Activated CD4-positive, alpha-beta memory T cell treated with anti-CD3 and anti-CD28 coated beads, Interleukin-2, amount 10 ng/mL, durations not matched to agents 7 days and 5 days (primary cell): ENCODE measurements around the gene CADM1. TPM values are rescaled to one million over a fixed set of nuclear protein-coding genes. Genes with fewer than 3 reads are reported as not detected.

Source experiments
- CTCF ChIA-PET: fragments of 350-600 bp; sonication (Branson Sonifier 250); formaldehyde crosslinking; loops from one replicate; lab custom pipeline; 2021; ENCODE audit warnings: antibody characterized with exemption, inconsistent platforms; lab: Charles Lee
- POLR2A ChIA-PET: fragments of 350-600 bp; sonication (Branson Sonifier 250); formaldehyde crosslinking; loops from one replicate; lab custom pipeline; 2021; ENCODE audit warnings: antibody characterized with exemption; lab: Charles Lee
- DNase-seq: peaks from one replicate; pipeline ENCODE4 v3.0.0-alpha.2; 2020
- H3K27ac Mint-ChIP-seq: one replicate; pipeline ENCODE4 v1.8.0; 2021; ENCODE audit warnings: mild to moderate bottlenecking, mixed read lengths
- H3K27me3 Mint-ChIP-seq: one replicate; pipeline ENCODE4 v1.8.0; 2021; ENCODE audit warnings: mixed read lengths
- H3K36me3 Mint-ChIP-seq: one replicate; pipeline ENCODE4 v1.8.0; 2021; ENCODE audit warnings: low read depth, mixed read lengths
- H3K4me1 Mint-ChIP-seq: one replicate; pipeline ENCODE4 v1.8.0; 2021; ENCODE audit warnings: mixed read lengths
- H3K4me3 Mint-ChIP-seq: one replicate; pipeline ENCODE4 v1.8.0; 2021; ENCODE audit warnings: mild to moderate bottlenecking, mixed read lengths
- H3K9me3 Mint-ChIP-seq: one replicate; pipeline ENCODE4 v1.8.0; 2021; ENCODE audit warnings: mixed read lengths
- total RNA-seq, 2 experiments: library from RNA; stranded (reverse); gene quantifications; one replicate each; pipeline ENCODE4 v1.2.3, GENCODE V29; 2021

The CADM1 gene
- total RNA-seq, 2 experiments from 2014 or later: 1.7 to 2.5 TPM

- Mint-ChIP-seq H3K36me3 (no peaks in the 10 kb centered on the region), H3K4me1 (no peaks in the 10 kb centered on the region), H3K27me3 (peaks cover 7% of the 10 kb centered on the region), H3K4me3 (no peak overlapping the region), H3K9me3 (no peaks in the 10 kb centered on the region), H3K27ac (no peak overlapping the region)
- DNase-seq: no peak
- ChIA-PET POLR2A (no interaction called here), CTCF (no interaction called here)
Observed at GRCh38 chr11:115244758-115245157, 259.5 kb downstream of the CADM1 start.

DNA sequence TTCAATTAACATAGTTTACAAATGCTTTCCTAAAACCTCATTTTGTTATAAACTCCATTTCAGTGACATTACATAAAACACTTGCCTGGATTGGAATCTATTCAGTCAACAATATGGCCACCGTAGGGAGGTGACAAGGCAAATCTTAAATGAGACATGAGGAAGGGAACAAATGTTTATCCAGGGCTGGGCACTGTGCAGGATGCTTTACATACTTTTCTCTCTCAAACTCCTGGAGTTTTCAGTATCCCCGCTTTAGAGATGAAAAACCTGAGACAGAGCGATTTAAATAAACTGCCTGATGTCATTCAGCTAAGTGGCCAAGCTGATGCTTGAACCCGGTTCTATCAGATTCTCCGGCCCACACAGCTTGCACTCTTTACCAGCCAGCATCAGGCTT is 259.9 kb downstream of the CADM1 start:
- H3K4me3 Mint-ChIP-seq: no peak overlapping the region

DNA sequence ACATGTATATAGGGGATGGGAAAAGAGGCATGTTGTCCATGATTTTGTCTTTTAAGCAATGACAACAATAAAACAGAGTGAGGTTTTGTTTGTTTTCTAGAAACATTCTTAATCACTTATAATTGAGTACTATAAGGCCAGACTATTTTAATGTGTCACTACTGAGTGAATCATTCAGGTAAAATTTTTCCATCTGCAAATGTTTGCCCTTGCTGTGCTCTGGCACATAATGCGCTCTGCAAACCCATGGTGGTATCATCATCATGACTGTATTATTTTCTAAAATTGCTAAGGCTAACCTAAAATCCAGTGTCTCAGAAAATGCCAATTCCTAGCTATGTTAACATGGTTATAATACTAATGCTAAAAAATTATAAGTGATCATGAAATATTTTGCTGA is 261.2 kb downstream of the CADM1 start:
- Mint-ChIP-seq H3K4me3 (no peak overlapping the region), H3K36me3 (no peaks in the 10 kb centered on the region), H3K4me1 (no peaks in the 10 kb centered on the region), H3K9me3 (no peaks in the 10 kb centered on the region), H3K27me3 (peaks cover 1% of the 10 kb centered on the region), H3K27ac (no peak overlapping the region)
- ChIA-PET CTCF (no interaction called here), POLR2A (no interaction called here)
- no peak for DNase-seq

More for the DNA sequence above, 259.9 kb downstream of the CADM1 start:
- POLR2A ChIA-PET: no interaction called here
- Mint-ChIP-seq H3K27ac (no peak overlapping the region), H3K4me1 (no peaks in the 10 kb centered on the region), H3K36me3 (no peaks in the 10 kb centered on the region), H3K27me3 (peaks cover 6% of the 10 kb centered on the region), H3K9me3 (no peaks in the 10 kb centered on the region)
- CTCF ChIA-PET: no interaction called here
- DNase-seq: no peak

DNA sequence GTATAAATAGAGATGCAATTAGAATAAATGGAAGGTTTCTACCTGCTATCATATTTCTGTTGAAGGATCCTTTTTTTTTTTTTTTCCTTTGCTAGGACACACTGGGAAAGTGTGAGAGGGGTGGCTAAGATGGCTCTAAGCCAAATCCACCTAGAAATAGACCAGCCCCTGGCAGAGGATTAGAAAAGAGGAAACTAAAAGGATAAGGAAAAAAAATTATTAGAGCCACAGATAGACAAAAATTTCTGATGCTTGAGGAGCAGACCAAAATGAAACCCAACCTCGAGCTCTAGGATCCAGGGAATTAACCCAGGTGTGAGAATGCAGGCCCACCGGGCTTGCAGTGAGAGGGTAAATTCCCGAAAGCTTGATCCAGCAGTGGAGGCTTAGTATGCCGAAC is 262.3 kb downstream of the CADM1 start:
- DNase-seq: no peak
- Mint-ChIP-seq H3K4me3 (no peak overlapping the region), H3K27ac (no peak overlapping the region), H3K9me3 (no peaks in the 10 kb centered on the region), H3K4me1 (no peaks in the 10 kb centered on the region), H3K36me3 (no peaks in the 10 kb centered on the region), H3K27me3 (peaks cover 7% of the 10 kb centered on the region)
- POLR2A ChIA-PET: no interaction called here
- CTCF ChIA-PET: interaction anchor here (0.7 kb wide), 2 partner anchors 44 to 1199 kb away, joined by 3 read pairs; no protein-coding TSS in a partner anchor

- Mint-ChIP-seq H3K36me3 (no peaks in the 10 kb centered on the region), H3K27ac (no peak overlapping the region), H3K4me3 (no peak overlapping the region), H3K9me3 (no peaks in the 10 kb centered on the region), H3K4me1 (no peaks in the 10 kb centered on the region), H3K27me3 (peaks cover 9% of the 10 kb centered on the region)
- DNase-seq: no peak
- CTCF ChIA-PET: no interaction called here
- POLR2A ChIA-PET: no interaction called here
Observed at GRCh38 chr11:115238791-115239190, 265.4 kb downstream of the CADM1 start.

- H3K27me3 Mint-ChIP-seq: peaks cover 9% of the 10 kb centered on the region
- CTCF ChIA-PET: no interaction called here
Observed at GRCh38 chr11:115238086-115238485, 266.1 kb downstream of the CADM1 start.

GRCh38 chr11:115237578-115237977 is 266.6 kb downstream of the CADM1 start:
- ChIA-PET POLR2A (no interaction called here), CTCF (no interaction called here)
- Mint-ChIP-seq H3K9me3 (no peaks in the 10 kb centered on the region), H3K27ac (no peak overlapping the region), H3K4me1 (no peaks in the 10 kb centered on the region), H3K27me3 (peaks cover 11% of the 10 kb centered on the region), H3K4me3 (no peak overlapping the region), H3K36me3 (no peaks in the 10 kb centered on the region)
- DNase-seq: no peak

More at GRCh38 chr11:115238086-115238485, 266.1 kb downstream of the CADM1 start:
- H3K36me3 Mint-ChIP-seq: no peaks in the 10 kb centered on the region
- POLR2A ChIA-PET: no interaction called here
- H3K4me1 Mint-ChIP-seq: no peaks in the 10 kb centered on the region
- H3K4me3 Mint-ChIP-seq: no peak overlapping the region
- H3K9me3 Mint-ChIP-seq: no peaks in the 10 kb centered on the region
- H3K27ac Mint-ChIP-seq: no peak overlapping the region
- no peak for DNase-seq

GRCh38 chr11:115234794-115235193 is 269.4 kb downstream of the CADM1 start:
- ChIA-PET POLR2A (no interaction called here), CTCF (no interaction called here)
- no peak overlapping the region for H3K27ac Mint-ChIP-seq
- H3K27me3 Mint-ChIP-seq: peaks cover 26% of the 10 kb centered on the region
- H3K36me3 Mint-ChIP-seq: no peaks in the 10 kb centered on the region
- no peaks in the 10 kb centered on the region for H3K4me1 Mint-ChIP-seq
- H3K9me3 Mint-ChIP-seq: no peaks in the 10 kb centered on the region
- no peak overlapping the region for H3K4me3 Mint-ChIP-seq
- no peak for DNase-seq

DNA sequence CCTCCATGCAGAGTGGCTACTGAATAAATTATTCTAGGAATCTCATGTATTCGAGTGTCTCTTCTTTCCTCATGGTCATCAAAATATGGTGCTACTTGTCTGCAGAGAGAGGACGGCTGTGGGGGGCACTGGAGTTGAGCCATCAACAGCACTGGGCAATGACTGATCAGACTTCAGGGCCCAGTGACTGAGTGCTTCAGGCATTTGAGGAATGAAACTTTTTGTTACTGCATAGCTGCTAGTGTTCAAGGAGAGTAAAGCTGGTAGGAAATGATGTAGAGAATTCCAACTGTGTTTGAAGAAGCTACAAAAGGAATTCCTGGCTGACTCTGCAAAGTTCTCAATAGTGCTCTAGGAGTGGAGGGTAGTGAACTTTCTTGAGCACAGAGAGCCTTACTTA is 277.7 kb downstream of the CADM1 start:
- H3K4me3 Mint-ChIP-seq: no peak overlapping the region
- peaks cover 46% of the 10 kb centered on the region for H3K27me3 Mint-ChIP-seq
- no peak for DNase-seq
- CTCF ChIA-PET: no interaction called here
- H3K9me3 Mint-ChIP-seq: peaks cover 2% of the 10 kb centered on the region
- H3K27ac Mint-ChIP-seq: no peak overlapping the region
- no peaks in the 10 kb centered on the region for H3K36me3 Mint-ChIP-seq
- peaks cover 27% of the 10 kb centered on the region for H3K4me1 Mint-ChIP-seq
- POLR2A ChIA-PET: no interaction called here

- Mint-ChIP-seq H3K4me1 (peaks cover 32% of the 10 kb centered on the region), H3K36me3 (no peaks in the 10 kb centered on the region), H3K27me3 (peaks cover 33% of the 10 kb centered on the region), H3K4me3 (no peak overlapping the region), H3K9me3 (peaks cover 2% of the 10 kb centered on the region), H3K27ac (no peak overlapping the region)
- ChIA-PET CTCF (interaction anchor here (0.8 to 0.9 kb wide), 2 partner anchors 9 to 58 kb away, joined by 3 to 8 read pairs; no protein-coding TSS in a partner anchor), POLR2A (no interaction called here)
- no peak for DNase-seq
Observed at GRCh38 chr11:115224551-115224950, 279.7 kb downstream of the CADM1 start.

DNA sequence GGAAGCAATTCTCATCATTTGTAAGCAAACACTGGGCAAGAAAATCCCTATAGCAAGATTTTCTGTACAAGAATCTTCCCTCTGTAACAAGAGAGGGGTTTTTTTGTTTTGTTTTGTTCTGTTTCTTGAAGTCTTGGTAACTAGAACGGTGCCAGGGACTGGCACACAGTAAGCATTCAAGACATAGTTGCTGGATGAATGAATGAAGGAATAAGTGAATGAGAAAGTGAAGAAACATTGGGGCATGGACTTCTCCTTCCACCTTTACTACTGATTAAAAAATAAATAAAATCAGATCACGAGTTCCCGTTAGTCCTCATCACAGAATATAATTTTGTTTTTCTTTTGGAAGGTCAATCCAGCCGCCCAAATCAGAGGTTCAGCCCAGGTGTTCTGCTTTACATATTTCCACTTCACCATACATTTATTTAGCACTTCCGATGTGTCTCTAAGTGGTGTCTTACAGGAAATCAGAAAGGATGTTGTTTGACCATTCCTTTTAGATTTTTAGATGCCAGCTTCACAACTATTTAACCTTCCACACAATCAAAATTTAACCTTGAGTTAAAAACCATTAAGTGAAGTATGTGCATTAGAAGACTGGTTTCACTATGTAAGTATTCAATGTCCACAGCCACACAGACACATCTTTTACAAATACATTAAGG is 281.2 kb downstream of the CADM1 start:
- ChIA-PET POLR2A (interaction anchor here (0.6 to 1.5 kb wide), 4 partner anchors 15 to 35 kb away, joined by 3 to 7 read pairs (median 4); no protein-coding TSS in a partner anchor), CTCF (interaction anchor here (0.6 kb wide), 1 partner anchor 34 kb away, joined by 3 read pairs; no protein-coding TSS in a partner anchor)
- Mint-ChIP-seq H3K4me3 (peak overlapping the region; percentile 18), H3K27me3 (peaks cover 35% of the 10 kb centered on the region), H3K36me3 (no peaks in the 10 kb centered on the region), H3K27ac (peak overlapping the region; percentile 82), H3K9me3 (peaks cover 2% of the 10 kb centered on the region), H3K4me1 (peaks cover 48% of the 10 kb centered on the region)
- no peak for DNase-seq

GRCh38 chr11:115222218-115222862 is 281.9 kb downstream of the CADM1 start:
- peak; percentile 65 for DNase-seq
- CTCF ChIA-PET: interaction anchor here (0.9 kb wide), 1 partner anchor 103 kb away, joined by 3 read pairs; no protein-coding TSS in a partner anchor
- POLR2A ChIA-PET: interaction anchor here (0.6 to 1.5 kb wide), 4 partner anchors 15 to 35 kb away, joined by 3 to 7 read pairs (median 4); no protein-coding TSS in a partner anchor
- peaks cover 2% of the 10 kb centered on the region for H3K9me3 Mint-ChIP-seq
- H3K4me3 Mint-ChIP-seq: peak overlapping the region; percentile 18
- no peaks in the 10 kb centered on the region for H3K36me3 Mint-ChIP-seq
- peak overlapping the region; percentile 82 for H3K27ac Mint-ChIP-seq
- peaks cover 31% of the 10 kb centered on the region for H3K27me3 Mint-ChIP-seq
- peaks cover 53% of the 10 kb centered on the region for H3K4me1 Mint-ChIP-seq

- POLR2A ChIA-PET: interaction anchor here (1.1 to 1.5 kb wide), 2 partner anchors 14 to 27 kb away, joined by 4 to 7 read pairs; no protein-coding TSS in a partner anchor
- Mint-ChIP-seq H3K36me3 (no peaks in the 10 kb centered on the region), H3K4me3 (no peak overlapping the region), H3K27ac (peak overlapping the region; percentile 82), H3K27me3 (peaks cover 32% of the 10 kb centered on the region), H3K9me3 (peaks cover 2% of the 10 kb centered on the region), H3K4me1 (peaks cover 59% of the 10 kb centered on the region)
- DNase-seq: no peak
- CTCF ChIA-PET: interaction anchor here (0.9 kb wide), 1 partner anchor 103 kb away, joined by 3 read pairs; no protein-coding TSS in a partner anchor
Observed at GRCh38 chr11:115221461-115222069, 282.6 kb downstream of the CADM1 start.
